T-helper 2 cell treated with Interferon-gamma antibody and Interleukin-4, amounts not matched to agents 5 μg/mL and 100 μg/mL, for 36 hours (primary cell): ENCODE measurements around the gene MST1.
A peak's percentile ranks its signal among the peaks of the same experiment; 100 is the strongest.
"Not testable (repeated sequence)": the region's sequence is repeated elsewhere in the genome, so short reads cannot be mapped to it uniquely, and the experiment has no call there.

Experiments used
- DNase-seq: peaks from one replicate; pipeline ENCODE4 v3.0.0; 2021; ENCODE audit warnings: low spot score
- H3K27ac Mint-ChIP-seq: one replicate; pipeline ENCODE4 v1.8.0; 2021; ENCODE audit warnings: mild to moderate bottlenecking, mixed read lengths
- H3K27me3 Mint-ChIP-seq: one replicate; pipeline ENCODE4 v1.8.0; 2021; ENCODE audit warnings: low read depth, mixed read lengths
- H3K36me3 Mint-ChIP-seq: one replicate; pipeline ENCODE4 v1.8.0; 2021; ENCODE audit warnings: low read depth, mixed read lengths
- H3K4me1 Mint-ChIP-seq: one replicate; pipeline ENCODE4 v1.8.0; 2021; ENCODE audit warnings: low read depth, mixed read lengths
- H3K4me3 Mint-ChIP-seq: one replicate; pipeline ENCODE4 v1.8.0; 2022; ENCODE audit warnings: mild to moderate bottlenecking, moderate library complexity, mixed read lengths
- H3K9me3 Mint-ChIP-seq: one replicate; pipeline ENCODE4 v1.8.0; 2021; ENCODE audit warnings: mixed read lengths

The MST1 gene

GRCh38 chr3:49685103-49685502, 4.2 kb downstream of the MST1 start:
- H3K27ac Mint-ChIP-seq, H3K4me3 Mint-ChIP-seq: not testable (repeated sequence)

GRCh38 chr3:49684453-49684852, 4.8 kb downstream of the MST1 start:
- H3K4me1 Mint-ChIP-seq, DNase-seq, H3K27me3 Mint-ChIP-seq, H3K27ac Mint-ChIP-seq, H3K9me3 Mint-ChIP-seq, H3K4me3 Mint-ChIP-seq: not testable (repeated sequence)
- H3K36me3 Mint-ChIP-seq = peaks cover 12% of the 10 kb centered on the region

More at GRCh38 chr3:49685103-49685502, 4.2 kb downstream of the MST1 start:
- not testable (repeated sequence) for H3K27me3 Mint-ChIP-seq, H3K9me3 Mint-ChIP-seq, DNase-seq, H3K36me3 Mint-ChIP-seq, H3K4me1 Mint-ChIP-seq

- DNase-seq = no peak
- H3K36me3 Mint-ChIP-seq = peaks cover 14% of the 10 kb centered on the region
- no peaks in the 10 kb centered on the region for H3K27me3 Mint-ChIP-seq
- no peaks in the 10 kb centered on the region for H3K4me1 Mint-ChIP-seq
- no peaks in the 10 kb centered on the region for H3K9me3 Mint-ChIP-seq
- H3K4me3 Mint-ChIP-seq = no peak overlapping the region
- no peak overlapping the region for H3K27ac Mint-ChIP-seq
These were observed 6.1 kb downstream of the MST1 start for GRCh38 chr3:49683162-49683561.

- no peak for DNase-seq
- Mint-ChIP-seq H3K27ac (no peak overlapping the region), H3K4me1 (no peaks in the 10 kb centered on the region), H3K4me3 (no peak overlapping the region), H3K27me3 (no peaks in the 10 kb centered on the region), H3K36me3 (peaks cover 16% of the 10 kb centered on the region), H3K9me3 (no peaks in the 10 kb centered on the region)
These were observed 7.7 kb downstream of the MST1 start for GRCh38 chr3:49681543-49681942.

GRCh38 chr3:49681232-49681522, 8.1 kb downstream of the MST1 start:
- Mint-ChIP-seq H3K9me3 (no peaks in the 10 kb centered on the region), H3K27ac (no peak overlapping the region), H3K4me1 (no peaks in the 10 kb centered on the region), H3K27me3 (no peaks in the 10 kb centered on the region), H3K36me3 (peaks cover 17% of the 10 kb centered on the region), H3K4me3 (no peak overlapping the region)
- DNase-seq = no peak

GRCh38 chr3:49680493-49681231, 8.6 kb downstream of the MST1 start:
- Mint-ChIP-seq H3K27ac (no peak overlapping the region), H3K9me3 (no peaks in the 10 kb centered on the region), H3K4me1 (no peaks in the 10 kb centered on the region), H3K36me3 (peaks cover 20% of the 10 kb centered on the region), H3K27me3 (no peaks in the 10 kb centered on the region), H3K4me3 (no peak overlapping the region)
- DNase-seq = no peak

GRCh38 chr3:49675912-49676311, 13.4 kb downstream of the MST1 start:
- peak overlapping the region; percentile 8 for H3K4me3 Mint-ChIP-seq
- H3K27ac Mint-ChIP-seq = no peak overlapping the region
- peaks cover 13% of the 10 kb centered on the region for H3K4me1 Mint-ChIP-seq
- DNase-seq = no peak
- H3K27me3 Mint-ChIP-seq = no peaks in the 10 kb centered on the region
- no peaks in the 10 kb centered on the region for H3K9me3 Mint-ChIP-seq
- peaks cover 14% of the 10 kb centered on the region for H3K36me3 Mint-ChIP-seq

- peaks cover 13% of the 10 kb centered on the region for H3K4me1 Mint-ChIP-seq
These were observed 14.7 kb downstream of the MST1 start for GRCh38 chr3:49674497-49674983.

GRCh38 chr3:49673715-49674496, 15.4 kb downstream of the MST1 start, which contains the start of gene APEH:
APEH (plus strand) TSS chr3:49674351; CDS start chr3:49674402, 51 bp downstream.
- Mint-ChIP-seq H3K27me3 (no peaks in the 10 kb centered on the region), H3K4me1 (peaks cover 13% of the 10 kb centered on the region), H3K4me3 (peak within 1 kb of the TSS; percentile 93), H3K27ac (peak within 1 kb of the TSS; percentile 98), H3K9me3 (no peaks in the 10 kb centered on the region), H3K36me3 (peaks cover 8% of the 10 kb centered on the region)
- peak; percentile 97 for DNase-seq

More at GRCh38 chr3:49674497-49674983, 14.7 kb downstream of the MST1 start:
- Mint-ChIP-seq H3K27ac (peak overlapping the region; percentile 98), H3K9me3 (no peaks in the 10 kb centered on the region), H3K36me3 (peaks cover 8% of the 10 kb centered on the region), H3K27me3 (no peaks in the 10 kb centered on the region), H3K4me3 (peak overlapping the region; percentile 93)
- no peak for DNase-seq

GRCh38 chr3:49673121-49673714, 16.1 kb downstream of the MST1 start:
- Mint-ChIP-seq H3K36me3 (peaks cover 7% of the 10 kb centered on the region), H3K27ac (peak overlapping the region; percentile 98), H3K4me3 (peak overlapping the region; percentile 93), H3K27me3 (no peaks in the 10 kb centered on the region), H3K9me3 (no peaks in the 10 kb centered on the region), H3K4me1 (peaks cover 13% of the 10 kb centered on the region)
- peak; percentile 15 for DNase-seq

GRCh38 chr3:49671291-49672288, 17.7 kb downstream of the MST1 start:
- Mint-ChIP-seq H3K4me1 (peaks cover 13% of the 10 kb centered on the region), H3K27me3 (no peaks in the 10 kb centered on the region), H3K9me3 (no peaks in the 10 kb centered on the region), H3K36me3 (peaks cover 5% of the 10 kb centered on the region), H3K27ac (peak overlapping the region; percentile 51), H3K4me3 (peak overlapping the region; percentile 72)
- DNase-seq = peak; percentile 65

- no peaks in the 10 kb centered on the region for H3K27me3 Mint-ChIP-seq
- peaks cover 3% of the 10 kb centered on the region for H3K36me3 Mint-ChIP-seq
- no peak overlapping the region for H3K27ac Mint-ChIP-seq
- no peak for DNase-seq
- no peaks in the 10 kb centered on the region for H3K9me3 Mint-ChIP-seq
- peaks cover 13% of the 10 kb centered on the region for H3K4me1 Mint-ChIP-seq
- no peak overlapping the region for H3K4me3 Mint-ChIP-seq
These were observed 18.4 kb downstream of the MST1 start for GRCh38 chr3:49670940-49671290.

GRCh38 chr3:49669352-49669751, 19.9 kb downstream of the MST1 start:
- no peak for DNase-seq
- H3K4me1 Mint-ChIP-seq = peaks cover 10% of the 10 kb centered on the region
- no peaks in the 10 kb centered on the region for H3K27me3 Mint-ChIP-seq

More at GRCh38 chr3:49669352-49669751, 19.9 kb downstream of the MST1 start:
- Mint-ChIP-seq H3K9me3 (no peaks in the 10 kb centered on the region), H3K27ac (no peak overlapping the region), H3K4me3 (no peak overlapping the region), H3K36me3 (no peaks in the 10 kb centered on the region)
